ENCODE measurements around the gene GRIN1. TPM values are rescaled to one million over a fixed set of nuclear protein-coding genes. Genes with fewer than 3 reads are reported as not detected.

Gene GRIN1
- total and polyA plus RNA-seq, 2 donors (not counting 1 experiment from before 2014, with no cell fraction given): 0.04 TPM; not detected in 1

GRCh38 chr9:137163805-137164204 is 24.9 kb downstream of the GRIN1 start:
- H4K20me1 ChIP-seq (ENCODE audit: control insufficient read depth, insufficient read depth, low read length, poor library complexity, severe bottlenecking): no peaks in the 10 kb centered on the region
- H3K27me3 Mint-ChIP-seq: peaks cover 38% of the 10 kb centered on the region
- 94% methylated on average over 22 of the region's 22 CpGs for WGBS (ENCODE audit: insufficient coverage)
- no peaks in the 10 kb centered on the region for H3K79me2 ChIP-seq (ENCODE audit: control insufficient read depth, insufficient read depth, low read length)
- H3K4me1 ChIP-seq (ENCODE audit: control insufficient read depth in 2 of 2, insufficient read depth in 2 of 2, low read length in 2 of 2): peaks cover 12 to 34% of the 10 kb centered on the region in 2 donors
- TF ChIP-seq EZH2 (IDR thresholded peaks at IDR 0.05; ENCODE audit: borderline replicate concordance, insufficient read depth, low read depth, low read length, poor library complexity, severe bottlenecking) (no peak), CTCF (IDR thresholded peaks at IDR 0.05) (no peak)
- H3K4me1 Mint-ChIP-seq: peaks cover 17% of the 10 kb centered on the region
- no peak overlapping the region for H2AFZ ChIP-seq (ENCODE audit: insufficient read depth, low read depth, low read length, poor library complexity, severe bottlenecking)
- ChIA-PET CTCF (no interaction called here), POLR2A (no interaction called here)
- H3K36me3 ChIP-seq (replicated peaks in 1 of 2; ENCODE audit: control extremely low read depth in 1 of 2, control insufficient read depth in 1 of 2, extremely low read depth in 1 of 2, insufficient read depth in 2 of 2, low read length in 1 of 2): no peaks in the 10 kb centered on the region
- intact Hi-C loops (cut with micrococcal nuclease): no loop called here
- H3K9me3 ChIP-seq (ENCODE audit: control extremely low read depth in 1 of 3, control insufficient read depth in 2 of 3, insufficient read depth in 1 of 3, low read length in 2 of 3): peaks cover 0 to 23% (median 0%) of the 10 kb centered on the region in 3 donors
- H3K4me2 ChIP-seq (replicated peaks; ENCODE audit: low read depth, low read length, poor library complexity, severe bottlenecking): no peak overlapping the region
- H3K9ac ChIP-seq (ENCODE audit: low read length): no peak overlapping the region
- no peak for DNase-seq
- no peak overlapping the region for H3K27ac ChIP-seq (ENCODE audit: low read length in 2 of 2)
- peak overlapping the region; percentile 20 for H3K27ac Mint-ChIP-seq
- peaks cover 0 to 80% (median 30%) of the 10 kb centered on the region in 4 experiments for H3K27me3 ChIP-seq (replicated peaks in 1 of 4; ENCODE audit: control extremely low read depth in 1 of 4, control insufficient read depth in 3 of 4, insufficient read depth in 4 of 4, low read length in 3 of 4)
- no peak for ATAC-seq (ENCODE audit: low read depth)
- no peaks in the 10 kb centered on the region for H3K9me3 Mint-ChIP-seq (ENCODE audit: insufficient read depth)
- H3K4me3 ChIP-seq (ENCODE audit: control extremely low read depth in 1 of 5, extremely low read depth in 1 of 5, insufficient read depth in 1 of 5, low read depth in 2 of 5, low read length in 4 of 5): no peak overlapping the region
- no peak overlapping the region for H3K4me3 Mint-ChIP-seq

- 92% methylated on average over 26 of the region's 34 CpGs for WGBS (ENCODE audit: insufficient coverage)
- POLR2A ChIA-PET: no interaction called here
- Histone ChIP-seq H3K27me3 (replicated peaks in 1 of 4; ENCODE audit: control extremely low read depth in 1 of 4, control insufficient read depth in 3 of 4, insufficient read depth in 4 of 4, low read length in 3 of 4) (peaks cover 0 to 75% (median 28%) of the 10 kb centered on the region in 4 experiments), H3K4me3 (ENCODE audit: control extremely low read depth in 1 of 5, extremely low read depth in 1 of 5, insufficient read depth in 1 of 5, low read depth in 2 of 5, low read length in 4 of 5) (no peak overlapping the region), H3K79me2 (ENCODE audit: control insufficient read depth, insufficient read depth, low read length) (no peaks in the 10 kb centered on the region), H4K20me1 (ENCODE audit: control insufficient read depth, insufficient read depth, low read length, poor library complexity, severe bottlenecking) (no peaks in the 10 kb centered on the region), H3K36me3 (replicated peaks in 1 of 2; ENCODE audit: control extremely low read depth in 1 of 2, control insufficient read depth in 1 of 2, extremely low read depth in 1 of 2, insufficient read depth in 2 of 2, low read length in 1 of 2) (no peaks in the 10 kb centered on the region), H3K4me1 (ENCODE audit: control insufficient read depth in 2 of 2, insufficient read depth in 2 of 2, low read length in 2 of 2) (peaks cover 12 to 39% of the 10 kb centered on the region in 2 donors), H2AFZ (ENCODE audit: insufficient read depth, low read depth, low read length, poor library complexity, severe bottlenecking) (no peak overlapping the region), H3K9ac (ENCODE audit: low read length) (no peak overlapping the region), H3K9me3 (ENCODE audit: control extremely low read depth in 1 of 3, control insufficient read depth in 2 of 3, insufficient read depth in 1 of 3, low read length in 2 of 3) (peaks cover 0 to 22% (median 0%) of the 10 kb centered on the region in 3 donors), H3K4me2 (replicated peaks; ENCODE audit: low read depth, low read length, poor library complexity, severe bottlenecking) (no peak overlapping the region), H3K27ac (ENCODE audit: low read length in 2 of 2) (no peak overlapping the region)
- CTCF ChIA-PET: no interaction called here
- peaks cover 34% of the 10 kb centered on the region for H3K27me3 Mint-ChIP-seq
- no peak overlapping the region for H3K4me3 Mint-ChIP-seq
- ATAC-seq (ENCODE audit: low read depth) (no peak), DNase-seq (no peak)
- peaks cover 12% of the 10 kb centered on the region for H3K4me1 Mint-ChIP-seq
- intact Hi-C loops (cut with micrococcal nuclease): no loop called here
- TF ChIP-seq CTCF (IDR thresholded peaks at IDR 0.05) (no peak), EZH2 (IDR thresholded peaks at IDR 0.05; ENCODE audit: borderline replicate concordance, insufficient read depth, low read depth, low read length, poor library complexity, severe bottlenecking) (no peak)
- no peak overlapping the region for H3K27ac Mint-ChIP-seq
- no peaks in the 10 kb centered on the region for H3K9me3 Mint-ChIP-seq (ENCODE audit: insufficient read depth)
Measured at GRCh38 chr9:137164370-137165249, 25.7 kb downstream of the GRIN1 start.
